ENCODE data around the gene CSF2RB.

CSF2RB gene

DNA sequence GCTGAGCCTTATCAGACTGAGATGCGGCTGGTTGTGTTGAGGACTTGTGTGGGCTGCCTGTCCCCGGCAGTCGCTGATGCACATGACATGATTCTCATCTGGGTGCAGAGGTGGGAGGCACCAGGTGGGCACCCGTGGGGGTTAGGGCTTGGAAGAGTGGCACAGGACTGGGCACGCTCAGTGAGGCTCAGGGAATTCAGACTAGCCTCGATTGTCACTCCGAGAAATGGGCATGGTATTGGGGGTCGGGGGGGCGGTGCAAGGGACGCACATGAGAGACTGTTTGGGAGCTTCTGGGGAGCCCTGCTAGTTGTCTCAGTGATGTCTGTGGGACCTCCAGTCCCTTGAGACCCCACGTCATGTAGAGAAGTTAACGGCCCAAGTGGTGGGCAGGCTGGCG lies 25.5 kb downstream of the CSF2RB start:
- DNase-seq, result no peak

DNA sequence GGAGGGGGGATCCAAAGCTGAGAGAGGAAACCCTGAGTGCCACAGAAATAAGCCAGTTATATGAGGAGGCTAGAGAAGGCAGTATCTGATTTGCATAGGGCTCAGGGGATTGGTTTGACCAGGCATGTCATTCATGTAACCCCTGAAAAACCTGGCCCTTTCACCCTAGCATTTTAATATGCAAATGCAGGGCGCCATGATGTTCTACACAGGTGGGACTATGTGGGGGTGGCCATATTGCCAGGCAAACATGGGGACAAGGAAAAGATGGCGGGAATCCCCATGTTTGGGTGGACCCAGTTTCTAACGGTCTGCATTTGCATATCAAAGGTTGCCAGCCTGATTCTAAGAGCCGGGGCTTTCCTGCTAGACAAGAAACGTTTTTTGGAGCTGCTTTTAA lies 27.2 kb downstream of the CSF2RB start:
- peak; percentile 70 for DNase-seq

- no peak for DNase-seq
Measured at GRCh38 chr22:36942556-36942955, 29.1 kb downstream of the CSF2RB start.

DNA sequence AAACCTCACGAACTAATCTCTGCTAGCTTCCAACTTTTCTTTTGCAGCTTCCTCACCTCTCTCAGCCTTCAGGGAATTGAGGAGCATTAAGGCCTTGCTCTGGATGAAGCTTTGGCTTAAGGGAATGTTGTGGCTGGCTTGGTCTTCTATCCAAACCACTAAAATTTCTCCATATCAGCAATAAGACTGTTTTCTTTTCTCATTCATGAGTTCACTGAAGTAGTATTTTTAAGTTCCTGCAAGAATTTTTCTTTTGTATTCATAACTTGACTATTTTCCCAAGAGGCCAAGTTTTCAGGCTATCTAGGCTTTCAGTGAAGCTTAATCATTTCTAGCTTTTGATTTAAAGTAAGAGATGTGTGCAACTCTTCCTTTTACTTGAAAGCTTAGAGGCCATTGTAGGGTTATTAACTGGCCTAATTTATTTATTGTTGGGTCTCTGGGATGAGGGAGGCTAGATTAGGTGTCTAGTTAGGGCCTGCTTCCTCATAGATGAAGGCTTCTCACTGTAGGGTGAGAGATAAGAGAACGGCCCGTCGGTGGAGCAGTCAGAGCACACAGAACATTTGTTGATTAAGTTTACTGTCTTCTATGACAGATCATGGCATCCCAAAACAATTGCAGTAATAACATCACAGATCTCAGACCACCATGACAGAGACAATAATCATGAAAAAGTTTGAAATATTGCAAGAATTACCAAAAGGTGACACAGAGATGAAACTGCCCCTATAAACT lies 33.2 kb downstream of the CSF2RB start:
- peak; percentile 86 for DNase-seq

DNA sequence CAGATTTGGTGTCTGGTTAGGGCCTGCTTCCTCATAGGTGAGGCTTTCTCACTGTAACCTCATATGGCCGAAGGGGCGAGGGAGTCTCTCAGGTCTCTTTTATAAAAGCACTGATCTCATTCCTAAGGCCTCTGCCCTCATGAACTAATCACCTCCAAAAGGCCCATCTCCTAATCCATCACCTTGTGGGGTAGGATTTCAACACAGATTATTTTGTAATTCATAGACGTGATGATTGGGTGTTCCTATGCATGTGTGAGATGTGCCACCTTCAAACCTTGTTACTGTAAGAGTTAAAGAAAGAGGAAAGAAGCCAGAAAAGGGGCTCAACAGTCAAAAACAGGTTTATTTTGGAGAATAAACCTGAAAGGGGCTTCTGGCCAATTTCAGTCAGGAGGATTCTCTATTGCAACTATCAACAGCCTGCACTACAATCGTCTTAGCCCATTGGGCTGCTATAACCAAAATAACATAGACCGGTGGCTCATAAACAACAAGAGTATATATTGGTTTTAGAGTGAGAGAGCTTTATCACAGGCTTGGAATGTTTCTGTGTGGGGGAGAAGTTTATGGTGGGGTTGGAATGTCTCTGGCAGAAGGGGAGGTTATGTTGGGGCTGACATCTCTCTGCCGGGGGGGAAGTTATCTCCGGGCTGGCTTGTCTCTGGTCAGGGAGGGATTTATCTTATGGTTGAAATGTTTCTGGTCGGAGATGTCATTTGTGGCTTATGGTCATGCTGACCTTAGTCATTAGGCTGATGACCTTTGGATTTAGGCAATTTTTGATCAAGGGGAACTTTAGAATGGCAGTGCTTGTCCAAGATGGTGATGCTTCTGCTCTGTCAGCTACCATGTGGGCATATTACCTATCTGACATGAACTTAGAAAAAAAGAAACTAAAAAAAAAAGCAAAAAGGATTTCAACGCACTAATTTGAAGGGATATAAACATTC lies 35.1 kb downstream of the CSF2RB start:
- no peak for DNase-seq

- no peak for DNase-seq
Measured at GRCh38 chr22:36950797-36951590, 37.6 kb downstream of the CSF2RB start.

- DNase-seq, result no peak
Measured at GRCh38 chr22:36951746-36952145, 38.3 kb downstream of the CSF2RB start.

DNA sequence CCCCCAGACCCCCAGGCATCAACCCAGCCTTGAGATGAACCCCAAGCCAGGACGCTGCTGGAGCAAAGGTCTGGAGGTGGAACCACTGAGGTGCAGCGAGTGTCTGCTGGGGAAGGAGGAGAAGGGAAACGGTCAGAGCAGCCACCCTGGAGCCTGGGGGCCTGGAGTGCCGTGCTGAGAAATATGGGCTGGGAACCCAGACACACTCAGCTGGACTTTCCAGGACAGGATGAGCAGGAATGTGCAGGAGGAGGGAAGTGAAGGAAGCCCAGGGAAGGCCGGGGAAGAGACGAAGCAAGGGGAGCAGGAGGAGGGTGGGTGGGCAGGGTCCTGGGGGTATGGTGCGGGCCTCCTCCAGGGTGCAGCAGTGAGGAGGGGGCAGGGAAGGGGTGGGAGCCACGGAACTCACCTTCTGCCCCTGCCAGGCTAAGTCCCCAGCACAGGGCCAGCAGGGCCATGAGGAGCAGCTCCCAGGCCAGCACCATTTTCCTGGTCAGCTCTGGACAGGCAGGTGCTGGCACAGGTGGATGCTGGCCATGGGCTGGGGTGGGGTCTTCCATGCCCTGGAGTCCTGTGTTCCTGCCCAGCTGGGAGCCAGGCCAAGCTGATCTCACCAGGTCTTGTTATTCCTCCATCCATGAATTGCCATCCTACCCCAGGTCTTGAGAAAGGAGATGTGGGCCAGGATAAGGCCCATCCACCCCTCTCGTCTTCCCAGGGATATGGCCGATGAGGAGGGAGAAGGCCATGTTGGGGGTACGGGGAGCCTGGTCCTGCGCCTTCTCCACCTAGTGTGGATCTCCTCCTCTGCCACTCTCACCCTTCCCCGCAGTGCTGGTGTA lies 40.0 kb downstream of the CSF2RB start:
- DNase-seq, result no peak

- no peak for DNase-seq
Measured at GRCh38 chr22:36954251-36955014, 41.0 kb downstream of the CSF2RB start.

- DNase-seq, result no peak
Measured at GRCh38 chr22:36955691-36956090, 42.3 kb downstream of the CSF2RB start.

DNA sequence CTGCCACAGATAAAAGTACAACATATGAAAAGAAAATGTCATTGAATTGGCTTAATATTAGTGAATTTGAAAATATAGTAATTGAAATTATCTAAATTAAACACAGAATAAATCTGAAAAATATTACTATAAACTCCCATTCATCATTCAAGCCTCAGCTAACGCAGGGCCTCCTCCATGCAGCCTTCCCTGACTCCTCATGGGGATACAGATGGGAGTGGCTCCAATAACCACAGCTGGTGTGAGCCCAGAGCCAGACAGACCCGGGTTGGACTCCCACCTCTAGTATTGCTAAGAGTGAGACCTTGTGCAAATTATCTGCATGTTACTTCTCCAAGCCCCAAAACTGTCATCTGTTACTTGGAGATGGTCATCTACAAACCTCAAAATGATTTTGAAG lies 44.9 kb downstream of the CSF2RB start:
- DNase-seq, result no peak

DNA sequence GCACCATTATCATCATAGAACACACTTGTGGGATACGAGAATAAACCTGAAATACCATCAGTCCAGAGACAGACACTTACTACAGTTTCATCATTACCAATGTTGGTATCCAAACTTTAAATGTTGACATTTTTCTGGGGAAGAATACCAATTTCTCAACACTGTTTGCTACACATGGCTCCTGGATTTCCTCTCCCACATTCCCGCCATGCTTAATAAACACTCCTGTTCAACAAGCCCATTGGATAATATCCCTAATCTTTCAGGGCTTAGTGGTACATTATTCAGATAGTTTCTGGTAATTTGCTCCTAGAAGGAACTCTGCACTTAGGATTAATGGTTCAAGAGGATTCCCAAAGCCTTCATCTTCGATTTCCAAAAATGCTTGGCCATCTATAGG lies 48.2 kb downstream of the CSF2RB start:
- no peak for DNase-seq

DNA sequence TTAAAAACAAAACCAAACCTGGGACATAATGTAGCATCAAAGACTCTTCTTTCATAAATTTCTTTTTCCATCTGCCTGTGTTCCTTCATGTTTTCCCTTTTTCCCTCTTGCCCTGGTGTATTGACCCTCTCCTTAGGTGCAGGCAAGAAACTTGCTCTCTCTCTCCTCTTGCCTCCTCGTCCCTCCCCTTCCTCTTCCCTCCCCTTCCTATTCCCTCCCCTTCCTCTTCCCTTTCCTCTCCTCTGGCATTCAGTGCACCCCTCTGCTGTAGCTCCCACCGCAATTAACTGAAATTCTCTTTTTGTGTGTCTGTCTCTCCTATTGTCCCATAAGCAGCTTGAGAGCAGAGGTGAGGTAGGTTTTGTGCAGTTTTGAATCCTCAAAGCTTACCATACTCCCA lies 49.9 kb downstream of the CSF2RB start:
- DNase-seq, result no peak

DNA sequence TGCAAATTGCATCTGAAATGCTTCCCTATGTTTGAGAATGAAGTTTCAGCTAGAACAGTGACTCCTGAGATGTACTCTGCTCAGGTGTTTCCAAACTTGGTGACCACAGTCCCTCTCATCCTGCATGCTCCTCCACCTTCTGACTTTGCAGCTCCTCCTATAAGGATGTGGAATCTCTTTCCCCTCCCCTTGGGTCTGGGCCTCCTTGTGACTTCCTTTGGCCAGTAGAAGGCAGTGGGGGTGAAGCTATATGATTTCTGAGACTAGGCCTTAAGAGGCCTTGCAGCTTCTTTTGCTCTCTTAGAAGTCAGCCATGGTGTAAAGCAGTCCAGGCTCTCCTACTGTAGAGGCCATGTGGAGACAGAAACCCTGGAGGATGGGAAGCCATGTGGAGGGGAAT lies 50.7 kb downstream of the CSF2RB start:
- DNase-seq, result no peak

DNA sequence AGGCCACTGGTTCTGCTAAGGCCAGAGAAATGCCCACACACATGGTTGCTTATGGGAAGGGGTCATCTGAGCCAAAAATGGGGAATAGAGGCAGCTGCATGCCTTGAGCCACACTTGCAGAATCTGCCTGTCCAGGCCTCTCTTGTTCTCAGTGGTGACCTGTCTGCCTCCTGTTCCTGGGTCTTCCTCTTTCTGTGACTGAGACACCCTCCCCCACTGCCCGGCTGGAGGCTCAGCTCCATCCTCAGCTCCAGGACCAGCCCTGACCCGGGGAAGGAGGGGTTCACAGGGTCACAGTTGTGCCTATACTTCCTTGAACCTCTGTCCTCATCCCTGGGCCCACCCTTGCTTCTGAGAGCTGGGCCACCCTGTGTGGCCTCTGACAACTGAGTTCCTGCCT lies 52.3 kb downstream of the CSF2RB start:
- no peak for DNase-seq

DNA sequence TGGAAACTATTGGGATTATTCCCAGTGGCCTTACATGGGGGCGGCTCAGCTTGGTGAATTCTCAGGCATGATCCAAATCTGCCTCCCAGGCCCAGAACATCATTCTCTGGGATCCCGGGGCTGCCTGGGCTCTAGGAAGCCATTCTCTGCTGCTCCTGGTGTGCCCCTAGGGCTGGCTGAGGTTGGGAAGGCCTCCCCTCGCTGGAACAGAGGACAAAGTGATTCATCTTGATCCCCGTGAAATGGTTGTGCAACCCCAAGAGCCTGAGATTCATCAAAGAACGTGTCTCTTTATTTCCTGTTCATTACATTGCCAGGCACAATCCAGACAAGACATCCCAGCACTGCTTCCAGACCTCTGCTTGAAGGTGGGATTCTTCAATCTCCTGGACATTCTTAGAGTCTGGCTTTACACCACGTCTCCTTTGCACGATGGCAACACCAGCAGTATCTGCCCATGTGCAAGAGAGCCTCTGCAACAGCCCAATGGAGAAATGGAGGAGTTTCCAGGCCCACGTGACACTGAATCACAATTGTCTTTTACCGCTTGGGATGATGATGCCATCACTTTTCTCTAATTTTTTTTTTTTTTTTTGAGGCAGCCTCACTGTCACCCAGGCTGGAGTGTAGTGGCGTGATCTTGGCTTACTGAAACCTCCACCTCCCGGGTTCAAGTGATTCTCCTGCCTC lies 53.6 kb downstream of the CSF2RB start:
- DNase-seq, result no peak

DNA sequence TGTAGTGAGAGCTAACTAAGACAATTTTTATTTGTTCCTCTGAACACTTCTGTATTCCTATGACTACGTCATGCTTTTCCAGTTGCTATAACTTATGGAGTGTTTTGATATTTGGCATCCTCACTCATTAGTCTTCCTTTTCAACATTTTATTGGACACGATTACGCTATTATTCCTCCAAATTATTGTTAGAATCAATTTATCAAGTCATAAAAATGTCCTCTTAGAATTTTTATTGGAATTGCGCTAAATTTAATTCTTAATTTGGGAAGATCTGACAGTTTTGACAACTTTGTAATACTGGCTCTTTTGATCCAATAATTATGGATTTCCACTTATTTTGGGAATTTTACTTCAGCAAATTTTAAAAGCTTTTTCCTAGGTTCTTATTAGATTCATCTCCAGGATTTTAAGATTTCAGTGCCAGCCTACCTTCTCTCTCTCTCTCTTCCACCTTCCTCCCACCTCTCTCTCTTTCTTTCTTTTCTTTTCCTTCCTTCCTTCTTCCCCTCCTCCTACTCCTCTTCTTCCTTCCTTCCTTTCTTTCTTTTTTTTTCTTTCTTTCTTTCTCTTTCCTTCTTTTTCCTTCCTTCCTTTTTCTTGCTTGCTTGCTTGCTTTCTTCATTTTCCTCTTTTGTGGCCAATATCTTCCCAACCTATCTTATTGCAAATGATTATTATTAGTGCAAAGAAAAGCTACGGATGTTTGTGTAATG lies 55.0 kb downstream of the CSF2RB start:
- DNase-seq, result no peak

DNA sequence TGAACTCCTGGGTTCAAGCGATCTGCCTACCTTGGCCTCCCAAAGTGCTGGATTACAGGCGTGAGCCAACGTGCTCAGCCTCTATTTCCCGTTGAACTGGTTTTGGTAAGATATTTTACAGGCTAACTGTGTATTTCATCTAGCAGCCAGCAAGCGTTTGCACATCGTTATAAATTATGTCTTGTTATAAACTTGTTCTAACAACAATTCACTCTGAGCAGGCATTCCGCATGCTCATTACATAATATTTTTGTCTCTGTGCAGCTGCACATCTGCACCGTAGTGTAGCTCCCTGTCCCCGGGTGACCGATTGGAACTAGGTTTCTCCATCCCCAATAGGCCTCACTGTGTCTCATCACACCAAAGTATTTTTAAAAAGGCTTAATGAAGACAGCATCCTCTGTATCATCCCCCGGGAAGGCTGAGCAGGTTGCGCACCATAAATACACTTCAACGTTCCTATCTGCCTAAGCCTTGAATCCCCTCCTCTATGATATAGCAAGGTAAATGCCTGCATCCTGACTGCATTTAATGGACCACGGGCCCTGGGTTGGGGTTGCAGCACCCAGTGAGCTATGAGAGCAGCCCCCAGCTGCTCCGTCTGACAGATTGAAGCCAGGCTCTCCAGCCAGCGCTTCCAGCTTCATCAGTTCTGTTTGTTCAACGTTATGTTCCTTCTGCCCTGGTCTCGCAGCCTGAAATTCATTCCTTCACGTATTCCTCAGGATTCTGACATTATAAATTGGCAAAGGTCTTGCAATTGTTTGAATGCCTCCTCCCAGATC lies 58.1 kb downstream of the CSF2RB start:
- DNase-seq, result no peak

GRCh38 chr22:36976606-36977005 lies 63.2 kb downstream of the CSF2RB start:
- DNase-seq, result peak; percentile 79

All from hematopoietic multipotent progenitor cell treated with erythropoietin and hydrocortisone succinate and interleukin-3 and kit ligand, for 6 days (in vitro differentiated cells).